ENCODE results near the gene PLEKHA7.

PLEKHA7 gene

GRCh38 chr11:16834384-16834783 lies 179.8 kb downstream of the PLEKHA7 start:
- DNase-seq, result no peak

- DNase-seq, result no peak
Measured at GRCh38 chr11:16833026-16833425, 181.2 kb downstream of the PLEKHA7 start.

- no peak for DNase-seq
Measured at GRCh38 chr11:16832193-16832539, 182.0 kb downstream of the PLEKHA7 start.

- DNase-seq, result no peak
Measured at GRCh38 chr11:16831316-16832192, 182.7 kb downstream of the PLEKHA7 start.

- no peak for DNase-seq
Measured at GRCh38 chr11:16827139-16827538, 187.1 kb downstream of the PLEKHA7 start.

GRCh38 chr11:16825968-16826367 lies 188.2 kb downstream of the PLEKHA7 start:
- DNase-seq, result no peak

GRCh38 chr11:16825101-16825500 lies 189.1 kb downstream of the PLEKHA7 start:
- DNase-seq, result no peak

GRCh38 chr11:16820324-16821092 lies 193.7 kb downstream of the PLEKHA7 start:
- DNase-seq, result peak; percentile 72

GRCh38 chr11:16818284-16818683 lies 195.9 kb downstream of the PLEKHA7 start:
- peak; percentile 17 for DNase-seq

- no peak for DNase-seq
Measured at GRCh38 chr11:16817351-16817750, 196.9 kb downstream of the PLEKHA7 start.

GRCh38 chr11:16816358-16817270 lies 197.6 kb downstream of the PLEKHA7 start:
- DNase-seq, result no peak

GRCh38 chr11:16815047-16815767 lies 199.0 kb downstream of the PLEKHA7 start:
- DNase-seq, result no peak

- DNase-seq, result no peak
Measured at GRCh38 chr11:16814410-16815046, 199.7 kb downstream of the PLEKHA7 start.

GRCh38 chr11:16813126-16813525 lies 201.1 kb downstream of the PLEKHA7 start:
- no peak for DNase-seq

- no peak for DNase-seq
Measured at GRCh38 chr11:16812274-16812673, 201.9 kb downstream of the PLEKHA7 start.

GRCh38 chr11:16811136-16812020 lies 202.8 kb downstream of the PLEKHA7 start:
- DNase-seq, result no peak

GRCh38 chr11:16809886-16810668 lies 204.1 kb downstream of the PLEKHA7 start:
- peak; percentile 37 for DNase-seq

GRCh38 chr11:16807306-16807705 lies 206.9 kb downstream of the PLEKHA7 start:
- no peak for DNase-seq

GRCh38 chr11:16806791-16807190 lies 207.4 kb downstream of the PLEKHA7 start:
- DNase-seq, result peak; percentile 28

GRCh38 chr11:16805938-16806337 lies 208.3 kb downstream of the PLEKHA7 start:
- DNase-seq, result no peak

All from fibroblast of skin of right biceps (primary cell).